ENCODE data around the gene SSX7. TPM values are rescaled to one million over a fixed set of nuclear protein-coding genes. Genes with fewer than 3 reads are reported as not detected.

SSX7 gene, protein sequence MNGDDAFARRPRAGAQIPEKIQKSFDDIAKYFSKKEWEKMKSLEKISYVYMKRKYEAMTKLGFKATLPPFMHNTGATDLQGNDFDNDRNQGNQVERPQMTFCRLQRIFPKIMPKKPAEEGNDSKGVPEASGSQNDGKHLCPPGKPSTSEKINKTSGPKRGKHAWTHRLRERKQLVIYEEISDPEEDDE
- total RNA-seq, result not detected in 2 replicates

DNA sequence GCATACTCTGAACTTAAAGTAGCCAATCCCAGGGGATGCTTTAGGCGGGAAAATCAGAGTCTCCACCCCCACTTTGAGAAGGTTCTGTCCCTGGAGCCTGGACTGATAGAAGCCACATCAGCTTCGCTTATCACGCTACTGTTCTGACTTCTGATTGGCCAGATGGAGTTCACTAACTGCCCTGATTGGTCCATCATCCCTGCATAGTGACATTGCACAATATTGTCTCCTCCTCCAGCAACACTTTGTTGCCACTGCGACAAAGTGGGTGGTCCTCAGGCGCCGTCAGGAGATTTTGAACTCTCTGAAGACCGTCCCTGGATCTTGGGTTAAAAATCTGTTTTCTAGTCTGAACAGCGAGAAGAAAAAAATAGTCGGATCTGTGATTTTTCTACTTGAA lies at the start of gene SSX7:
TSS of gene SSX7 (minus strand) at position 101 of the 400 bp plus-strand sequence. CDS start 1,428 bp downstream, outside the sequence.

Other genes with a start within 250 kb of the SSX7 start
- gene XAGE1A, start 159.1 kb downstream of the SSX7 start, total RNA-seq, result not detected in 2 replicates
- gene XAGE1B, start 137.8 kb downstream of the SSX7 start, total RNA-seq, result not detected in 2 replicates
- gene SSX2, start 52.3 kb upstream of the SSX7 start, total RNA-seq, result not detected in 2 replicates
- not detected in 2 replicates for gene SSX2B, start 96.4 kb upstream of the SSX7 start, total RNA-seq
- under 0.01 TPM in 1 of 2 replicates, not detected in the other for gene SPANXN5, start 142.5 kb upstream of the SSX7 start, total RNA-seq
- not detected in 2 replicates for gene XAGE5, start 156.4 kb upstream of the SSX7 start, total RNA-seq
- not detected in 2 replicates for gene XAGE3, start 213.2 kb upstream of the SSX7 start, total RNA-seq
- gene FAM156B, start 242.4 kb upstream of the SSX7 start, total RNA-seq, result 7.2 and 9.9 TPM in 2 replicates